Activated B cell treated with CpG ODN at 0.5 μM for 24 hours (primary cell): ENCODE measurements around the gene SF3A1. TPM values are rescaled to one million over a fixed set of nuclear protein-coding genes. Genes with fewer than 3 reads are reported as not detected.

Experiments
- ATAC-seq: fragments of 200-7000 bp; cut with Tn5 transposase; one replicate; pipeline ENCODE4 v1.10.0; 2021; ENCODE audit warnings: low read depth, mild to moderate bottlenecking, moderate library complexity
- CTCF ChIA-PET: fragments of 350-600 bp; sonication (Branson Sonifier 250); formaldehyde crosslinking; loops from one replicate; lab custom pipeline; 2021; ENCODE audit warnings: antibody characterized with exemption; lab: Charles Lee
- POLR2A ChIA-PET: fragments of 350-600 bp; sonication (Branson Sonifier 250); formaldehyde crosslinking; loops from one replicate; lab custom pipeline; 2021; ENCODE audit warnings: antibody characterized with exemption; lab: Charles Lee
- DNase-seq: peaks from one replicate; pipeline ENCODE4 v3.0.0; 2022
- H3K27ac Mint-ChIP-seq: one replicate; pipeline ENCODE4 v1.8.0; 2020; ENCODE audit warnings: mixed read lengths
- H3K27me3 Mint-ChIP-seq: one replicate; pipeline ENCODE4 v1.8.0; 2021; ENCODE audit warnings: mixed read lengths
- H3K36me3 Mint-ChIP-seq: one replicate; pipeline ENCODE4 v1.8.0; 2021; ENCODE audit warnings: low read depth, mixed read lengths
- H3K4me1 Mint-ChIP-seq: one replicate; pipeline ENCODE4 v1.8.0; 2021; ENCODE audit warnings: mixed read lengths
- H3K4me3 Mint-ChIP-seq: one replicate; pipeline ENCODE4 v1.8.0; 2020; ENCODE audit warnings: mild to moderate bottlenecking, mixed read lengths
- H3K9me3 Mint-ChIP-seq: one replicate; pipeline ENCODE4 v1.8.0; 2020; ENCODE audit warnings: mixed read lengths
- intact Hi-C: fragments of 100-400 bp; cut with micrococcal nuclease; formaldehyde crosslinking; loops from one replicate; pipeline ENCODE4 v1.15.1; 2024
- total RNA-seq: library from RNA; stranded (reverse); gene quantifications from 2 replicates; pipeline ENCODE4 v1.2.3, GENCODE V29; 2022
- TF ChIP-seq, protein P1 (sequence below): fragments of 200-600 bp; IDR thresholded peaks from one replicate; pipeline ENCODE4 v1.8.0; 2022; ENCODE audit warnings: antibody characterized with exemption, mild to moderate bottlenecking

Gene SF3A1
- total RNA-seq, 1 donor from 2014 or later = 263 TPM

DNA sequence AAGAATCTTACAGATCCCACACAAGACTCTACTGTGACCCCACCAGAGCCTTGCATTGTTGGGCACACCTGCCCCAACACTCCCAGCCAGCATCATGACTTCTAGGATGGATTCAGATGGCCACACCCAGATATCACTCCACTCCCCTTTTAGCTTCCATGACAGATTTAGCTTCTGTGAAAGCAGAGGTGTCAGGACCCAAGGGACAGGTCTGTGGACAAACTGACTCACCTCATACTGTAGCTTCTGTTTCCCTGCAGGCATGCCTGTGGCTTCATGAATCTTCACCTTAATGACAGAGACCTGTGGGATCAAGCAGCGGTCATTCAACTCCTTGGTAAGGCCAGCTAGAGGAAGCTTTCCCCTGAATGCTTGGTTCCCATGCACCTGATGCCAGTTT is 21.5 kb downstream of the SF3A1 start:
- H3K4me3 Mint-ChIP-seq = no peak overlapping the region
- no peaks in the 10 kb centered on the region for H3K9me3 Mint-ChIP-seq
- DNase-seq (no peak), ATAC-seq (peak; percentile 25)
- intact Hi-C loops = no loop called here
- peaks cover 92% of the 10 kb centered on the region for H3K36me3 Mint-ChIP-seq
- POLR2A ChIA-PET = interaction anchor here (1.1 to 1.6 kb wide), 3 partner anchors 8 to 45 kb away, joined by 3 to 5 read pairs (median 5); partner anchors contain the start of genes SF3A1 and TBC1D10A
- no peaks in the 10 kb centered on the region for H3K27me3 Mint-ChIP-seq
- TF ChIP-seq, protein P1, sequence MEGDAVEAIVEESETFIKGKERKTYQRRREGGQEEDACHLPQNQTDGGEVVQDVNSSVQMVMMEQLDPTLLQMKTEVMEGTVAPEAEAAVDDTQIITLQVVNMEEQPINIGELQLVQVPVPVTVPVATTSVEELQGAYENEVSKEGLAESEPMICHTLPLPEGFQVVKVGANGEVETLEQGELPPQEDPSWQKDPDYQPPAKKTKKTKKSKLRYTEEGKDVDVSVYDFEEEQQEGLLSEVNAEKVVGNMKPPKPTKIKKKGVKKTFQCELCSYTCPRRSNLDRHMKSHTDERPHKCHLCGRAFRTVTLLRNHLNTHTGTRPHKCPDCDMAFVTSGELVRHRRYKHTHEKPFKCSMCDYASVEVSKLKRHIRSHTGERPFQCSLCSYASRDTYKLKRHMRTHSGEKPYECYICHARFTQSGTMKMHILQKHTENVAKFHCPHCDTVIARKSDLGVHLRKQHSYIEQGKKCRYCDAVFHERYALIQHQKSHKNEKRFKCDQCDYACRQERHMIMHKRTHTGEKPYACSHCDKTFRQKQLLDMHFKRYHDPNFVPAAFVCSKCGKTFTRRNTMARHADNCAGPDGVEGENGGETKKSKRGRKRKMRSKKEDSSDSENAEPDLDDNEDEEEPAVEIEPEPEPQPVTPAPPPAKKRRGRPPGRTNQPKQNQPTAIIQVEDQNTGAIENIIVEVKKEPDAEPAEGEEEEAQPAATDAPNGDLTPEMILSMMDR = no peak
- no peak overlapping the region for H3K27ac Mint-ChIP-seq
- CTCF ChIA-PET = interaction anchor here (1.0 to 1.1 kb wide), 2 partner anchors 8 to 48 kb away, joined by 3 read pairs; partner anchors contain the start of gene TBC1D10A
- no peaks in the 10 kb centered on the region for H3K4me1 Mint-ChIP-seq

DNA sequence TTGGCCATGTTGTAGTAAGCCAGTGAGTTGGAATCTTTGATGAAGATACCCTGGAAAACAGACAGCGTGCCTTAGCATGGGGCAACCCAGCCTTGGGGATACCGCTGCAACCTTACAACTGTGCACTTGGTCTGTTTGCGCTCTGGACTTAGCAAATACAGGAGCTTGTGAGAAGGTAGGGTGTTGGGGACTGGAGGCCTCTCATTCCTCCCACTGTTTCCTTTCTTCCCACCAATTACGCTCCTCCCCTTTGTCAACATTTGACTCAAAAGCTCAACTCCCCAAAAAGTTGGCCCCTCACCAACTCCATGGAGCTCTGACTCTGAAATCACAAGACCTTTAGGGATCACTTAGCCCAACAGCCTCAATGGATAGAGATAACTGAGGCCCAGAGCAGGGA is 22.0 kb downstream of the SF3A1 start:
- H3K36me3 Mint-ChIP-seq = peaks cover 90% of the 10 kb centered on the region
- TF ChIP-seq, protein P1 = no peak
- no peak overlapping the region for H3K4me3 Mint-ChIP-seq
- POLR2A ChIA-PET = interaction anchor here (1.4 to 1.6 kb wide), 2 partner anchors 22 to 44 kb away, joined by 3 to 5 read pairs; partner anchors contain the start of gene SF3A1
- intact Hi-C loops = no loop called here
- H3K4me1 Mint-ChIP-seq = no peaks in the 10 kb centered on the region
- DNase-seq = no peak
- no peak for ATAC-seq
- CTCF ChIA-PET = interaction anchor here (1.1 kb wide), 1 partner anchor 47 kb away, joined by 3 read pairs; no protein-coding TSS in a partner anchor
- H3K9me3 Mint-ChIP-seq = no peaks in the 10 kb centered on the region
- H3K27ac Mint-ChIP-seq = no peak overlapping the region
- H3K27me3 Mint-ChIP-seq = no peaks in the 10 kb centered on the region

DNA sequence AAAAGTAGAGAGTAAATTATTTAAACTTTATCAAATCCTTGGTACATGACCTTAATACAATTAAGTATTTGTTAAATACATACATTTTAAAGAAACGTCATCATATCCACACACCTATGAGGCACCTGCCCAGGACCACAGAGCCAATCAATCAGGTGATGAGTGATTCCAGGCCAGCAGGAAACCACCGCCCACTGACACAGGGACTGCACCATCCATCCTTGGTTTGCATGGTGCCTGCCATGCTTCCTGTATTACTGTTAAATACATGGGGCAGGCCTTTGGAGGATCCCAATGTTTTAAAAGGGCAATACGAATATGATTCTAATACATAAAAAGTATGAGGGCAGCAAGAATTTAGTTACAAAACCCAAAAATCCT is 23.0 kb downstream of the SF3A1 start:
- intact Hi-C loops = no loop called here
- ATAC-seq (no peak), DNase-seq (no peak)
- H3K36me3 Mint-ChIP-seq = peaks cover 81% of the 10 kb centered on the region
- H3K9me3 Mint-ChIP-seq = no peaks in the 10 kb centered on the region
- ChIA-PET POLR2A (no interaction called here), CTCF (no interaction called here)
- H3K27ac Mint-ChIP-seq = no peak overlapping the region
- TF ChIP-seq, protein P1 = no peak
- H3K4me3 Mint-ChIP-seq = no peak overlapping the region
- H3K27me3 Mint-ChIP-seq = no peaks in the 10 kb centered on the region
- no peaks in the 10 kb centered on the region for H3K4me1 Mint-ChIP-seq

DNA sequence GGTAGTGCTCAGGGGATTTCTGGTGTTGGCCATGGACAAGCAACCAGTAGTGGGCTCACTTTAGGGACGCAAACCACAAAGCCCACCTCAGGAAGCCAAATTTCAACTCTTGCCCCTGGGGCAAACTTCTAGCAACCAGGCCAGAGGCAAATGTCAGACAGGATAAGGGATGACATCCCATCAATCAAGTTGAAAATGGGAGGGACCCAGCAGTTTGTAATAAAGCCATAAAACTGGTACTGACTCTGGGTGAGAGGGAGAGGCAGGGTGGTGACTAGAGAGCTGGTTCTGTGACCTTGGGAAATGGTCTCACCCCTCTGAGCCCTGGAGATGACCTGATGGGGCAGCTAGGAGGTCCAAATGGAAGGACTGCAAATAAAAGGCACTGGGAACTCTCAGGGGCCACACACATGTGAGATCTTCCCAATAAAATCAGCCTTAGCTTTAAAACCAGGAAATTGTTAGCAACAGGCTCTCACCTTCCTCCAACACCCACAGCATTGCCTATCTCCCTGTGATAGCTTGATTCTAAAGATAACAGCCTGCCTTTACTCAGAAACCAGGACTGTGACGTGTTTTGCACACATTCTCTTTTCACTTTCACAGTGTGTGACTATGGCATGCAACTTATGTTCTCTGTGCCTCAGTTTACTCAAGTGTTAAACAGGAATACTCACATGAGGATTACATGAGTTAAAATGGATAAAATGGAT is 23.5 kb downstream of the SF3A1 start:
- H3K4me1 Mint-ChIP-seq = no peaks in the 10 kb centered on the region
- no peaks in the 10 kb centered on the region for H3K9me3 Mint-ChIP-seq
- TF ChIP-seq, protein P1 = no peak
- CTCF ChIA-PET = interaction anchor here (1.5 kb wide), 1 partner anchor 44 kb away, joined by 9 read pairs; the partner anchor contains the start of gene CASTOR1
- H3K27me3 Mint-ChIP-seq = no peaks in the 10 kb centered on the region
- intact Hi-C loops = no loop called here
- no peak for DNase-seq
- H3K36me3 Mint-ChIP-seq = peaks cover 76% of the 10 kb centered on the region
- POLR2A ChIA-PET = no interaction called here
- ATAC-seq = no peak
- H3K4me3 Mint-ChIP-seq = no peak overlapping the region
- no peak overlapping the region for H3K27ac Mint-ChIP-seq

DNA sequence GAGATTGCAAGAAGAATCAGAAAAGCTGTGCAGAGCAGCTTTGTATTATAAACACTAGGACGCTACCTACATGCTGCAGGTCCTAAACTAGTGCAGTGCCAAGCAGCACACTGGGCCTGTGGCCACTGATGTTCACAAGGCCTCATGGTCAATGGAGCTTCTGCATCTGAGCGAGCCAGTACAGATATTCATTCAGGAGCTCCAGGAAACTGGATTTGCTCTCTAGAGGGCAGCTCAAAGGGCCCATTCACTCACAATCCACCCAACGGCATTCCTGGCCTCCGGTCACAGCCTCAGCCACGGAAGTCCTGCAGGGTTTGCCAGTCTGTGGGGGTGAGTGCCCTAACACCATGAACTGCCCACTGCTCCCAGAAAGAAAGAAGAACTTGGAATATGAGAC is 24.1 kb downstream of the SF3A1 start:
- ChIA-PET POLR2A (interaction anchor here (0.6 kb wide), 1 partner anchor 872 kb away, joined by 4 read pairs; no protein-coding TSS in a partner anchor), CTCF (interaction anchor here (1.5 kb wide), 1 partner anchor 44 kb away, joined by 9 read pairs; the partner anchor contains the start of gene CASTOR1)
- TF ChIP-seq, protein P1 = no peak
- ATAC-seq (no peak), DNase-seq (no peak)
- Mint-ChIP-seq H3K4me1 (peaks cover 5% of the 10 kb centered on the region), H3K36me3 (peaks cover 70% of the 10 kb centered on the region), H3K4me3 (no peak overlapping the region), H3K27me3 (no peaks in the 10 kb centered on the region), H3K9me3 (no peaks in the 10 kb centered on the region), H3K27ac (no peak overlapping the region)
- intact Hi-C loops = no loop called here
